Esophagus squamous epithelium (tissue), 4 donors: Measurements from ENCODE around the gene ADAR.

ENCODE experiments used
- POLR2A ChIP-seq, 4 donors: fragments of 450-650 bp; IDR thresholded peaks; one replicate each; pipeline ENCODE4 v1.6.1; 2017; ENCODE audit warnings: antibody characterized with exemption in 4 of 4, mild to moderate bottlenecking in 4 of 4, moderate library complexity in 3 of 4
- TF ChIP-seq, protein P1 (sequence below), 6 experiments: fragments of 450-650 bp in 4 of 6; fragments of 200-600 bp in 2 of 6; sonication (generic) in 2 of 6; IDR thresholded peaks; one replicate each; pipeline ENCODE4 v1.5.1; 2016 to 2019; ENCODE audit warnings: antibody characterized with exemption in 6 of 6, mild to moderate bottlenecking in 4 of 6, moderate library complexity in 4 of 6

DNA sequence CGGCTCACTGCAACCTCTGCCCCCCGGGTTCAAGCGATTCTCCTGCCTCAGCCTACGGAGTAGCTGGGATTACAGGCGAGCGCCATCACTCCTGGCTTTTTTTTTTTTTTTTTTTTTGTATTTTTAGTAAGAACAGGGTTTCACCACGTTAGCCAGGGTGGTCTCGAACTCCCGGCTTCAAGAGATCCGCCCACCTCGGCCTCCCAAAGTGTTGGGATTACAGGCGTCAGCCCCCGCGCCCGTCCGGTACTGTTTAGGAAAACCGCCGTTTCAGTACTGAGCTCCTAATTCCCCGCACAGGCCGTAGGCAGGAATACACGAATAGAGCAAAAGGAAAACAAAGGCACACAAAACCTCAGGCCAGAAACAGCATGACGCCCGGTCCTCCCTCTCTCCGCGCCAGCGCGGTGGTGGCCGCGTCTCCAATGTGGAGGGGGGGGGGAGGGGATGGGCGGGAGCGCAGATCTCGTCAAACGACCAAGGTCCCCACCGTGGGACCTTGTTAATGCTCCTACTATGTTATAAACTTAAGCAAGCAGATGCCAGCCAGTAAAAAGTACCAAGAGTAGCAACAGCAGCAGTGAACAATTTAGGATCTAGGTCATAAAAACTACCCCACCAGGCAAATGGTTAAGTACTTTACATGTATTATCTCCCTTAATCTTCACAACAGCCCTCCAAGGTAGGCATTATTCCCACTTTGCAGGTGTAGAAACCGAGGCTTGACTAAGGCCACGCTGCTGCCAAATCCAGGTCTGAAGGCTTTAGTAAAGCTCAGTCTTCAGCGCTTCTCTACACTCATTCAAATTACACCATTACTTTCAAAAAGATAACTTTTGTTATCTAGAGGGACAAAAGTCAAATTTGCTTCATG is 648 bp upstream of the ADAR start:
- TF ChIP-seq, protein P1, sequence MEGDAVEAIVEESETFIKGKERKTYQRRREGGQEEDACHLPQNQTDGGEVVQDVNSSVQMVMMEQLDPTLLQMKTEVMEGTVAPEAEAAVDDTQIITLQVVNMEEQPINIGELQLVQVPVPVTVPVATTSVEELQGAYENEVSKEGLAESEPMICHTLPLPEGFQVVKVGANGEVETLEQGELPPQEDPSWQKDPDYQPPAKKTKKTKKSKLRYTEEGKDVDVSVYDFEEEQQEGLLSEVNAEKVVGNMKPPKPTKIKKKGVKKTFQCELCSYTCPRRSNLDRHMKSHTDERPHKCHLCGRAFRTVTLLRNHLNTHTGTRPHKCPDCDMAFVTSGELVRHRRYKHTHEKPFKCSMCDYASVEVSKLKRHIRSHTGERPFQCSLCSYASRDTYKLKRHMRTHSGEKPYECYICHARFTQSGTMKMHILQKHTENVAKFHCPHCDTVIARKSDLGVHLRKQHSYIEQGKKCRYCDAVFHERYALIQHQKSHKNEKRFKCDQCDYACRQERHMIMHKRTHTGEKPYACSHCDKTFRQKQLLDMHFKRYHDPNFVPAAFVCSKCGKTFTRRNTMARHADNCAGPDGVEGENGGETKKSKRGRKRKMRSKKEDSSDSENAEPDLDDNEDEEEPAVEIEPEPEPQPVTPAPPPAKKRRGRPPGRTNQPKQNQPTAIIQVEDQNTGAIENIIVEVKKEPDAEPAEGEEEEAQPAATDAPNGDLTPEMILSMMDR (IDR thresholded peaks at IDR 0.05) = no peak
- TF ChIP-seq POLR2A (IDR thresholded peaks at IDR 0.05) = no peak
